Measurements from ENCODE around the gene CSNK2B.

DNA sequence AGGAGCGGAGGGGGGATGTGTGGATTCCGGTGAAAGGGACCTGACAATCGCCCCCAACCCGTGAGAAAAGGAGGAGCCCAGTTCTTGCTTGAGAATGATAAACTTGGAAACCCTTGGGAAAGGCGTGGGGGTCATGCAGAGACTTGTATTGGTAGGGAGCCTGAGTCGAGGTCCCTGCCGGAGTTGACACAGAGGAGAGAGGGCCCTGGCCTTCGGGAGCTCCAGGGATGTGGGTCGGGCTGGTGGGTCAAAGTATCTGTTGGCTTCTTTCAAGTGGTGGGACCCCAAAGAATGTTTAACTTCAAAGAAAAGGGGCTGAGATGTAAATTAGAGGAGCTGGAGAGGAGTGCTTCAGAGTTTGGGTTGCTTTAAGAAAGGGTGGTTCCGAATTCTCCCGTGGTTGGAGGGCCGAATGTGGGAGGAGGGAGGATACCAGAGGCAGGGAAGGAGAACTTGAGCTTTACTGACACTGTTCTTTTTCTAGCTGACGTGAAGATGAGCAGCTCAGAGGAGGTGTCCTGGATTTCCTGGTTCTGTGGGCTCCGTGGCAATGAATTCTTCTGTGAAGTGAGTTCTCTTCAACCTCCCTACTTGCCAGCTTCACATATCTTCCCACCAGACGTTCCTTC, 571 bp downstream of the CSNK2B start:
- TF ChIP-seq CTCF (IDR thresholded peaks at IDR 0.05) (no peak), POLR2A (IDR thresholded peaks at IDR 0.05) (no peak)

Data from thyroid gland (tissue), 4 donors.